Tibial nerve (tissue), 3 donors: ENCODE results near the gene NUP188.

Source experiments
- CTCF ChIP-seq, 5 experiments: fragments of 200-600 bp in 3 of 5; fragments of 450-650 bp in 2 of 5; sonication (generic) in 3 of 5; IDR thresholded peaks; one replicate each; pipeline ENCODE4 v1.5.1; 2016 to 2019; ENCODE audit warnings: antibody characterized with exemption in 5 of 5, mild to moderate bottlenecking in 3 of 5, moderate library complexity in 2 of 5
- POLR2A ChIP-seq, 2 donors: fragments of 450-650 bp; IDR thresholded peaks; one replicate each; pipeline ENCODE4 v1.6.1; 2017; ENCODE audit warnings: antibody characterized with exemption in 2 of 2, mild to moderate bottlenecking in 2 of 2, moderate library complexity in 2 of 2

GRCh38 chr9:128898382-128898781 lies 49.1 kb upstream of the NUP188 start:
- TF ChIP-seq CTCF (IDR thresholded peaks at IDR 0.05) (no peak), POLR2A (IDR thresholded peaks at IDR 0.05) (no peak)
